Raji (cell line): ENCODE results near the gene GALM.

ENCODE experiments used
- POLR2A ChIP-seq: IDR thresholded peaks from 2 replicates; pipeline ENCODE4 v1.6.1; 2011; ENCODE audit warnings: low read depth, low read length, control low read depth; ENCODE audit not compliant: insufficient read depth

GALM gene

GRCh38 chr2:38698467-38699003 is 32.6 kb downstream of the GALM start:
- TF ChIP-seq POLR2A, result no peak

GRCh38 chr2:38700113-38700785 is 34.3 kb downstream of the GALM start:
- no peak for TF ChIP-seq POLR2A

- no peak for TF ChIP-seq POLR2A
Measured at GRCh38 chr2:38700881-38701458, 35.1 kb downstream of the GALM start.

GRCh38 chr2:38701542-38701941 is 35.6 kb downstream of the GALM start:
- no peak for TF ChIP-seq POLR2A

GRCh38 chr2:38702413-38702812 is 36.5 kb downstream of the GALM start:
- TF ChIP-seq POLR2A, result no peak

GRCh38 chr2:38704664-38705063 is 38.8 kb downstream of the GALM start:
- no peak for TF ChIP-seq POLR2A

- TF ChIP-seq POLR2A, result no peak
Measured at GRCh38 chr2:38706846-38707345, 41.0 kb downstream of the GALM start.

GRCh38 chr2:38708900-38709566 is 43.1 kb downstream of the GALM start:
- TF ChIP-seq POLR2A, result no peak

- no peak for TF ChIP-seq POLR2A
Measured at GRCh38 chr2:38709567-38710194, 43.8 kb downstream of the GALM start.

- no peak for TF ChIP-seq POLR2A
Measured at GRCh38 chr2:38711558-38711957, 45.6 kb downstream of the GALM start.

GRCh38 chr2:38712413-38712812 is 46.5 kb downstream of the GALM start:
- no peak for TF ChIP-seq POLR2A

GRCh38 chr2:38712871-38713270 is 47.0 kb downstream of the GALM start:
- TF ChIP-seq POLR2A, result no peak

- no peak for TF ChIP-seq POLR2A
Measured at GRCh38 chr2:38713338-38713737, 47.4 kb downstream of the GALM start.

GRCh38 chr2:38716185-38716584 is 50.3 kb downstream of the GALM start:
- no peak for TF ChIP-seq POLR2A

GRCh38 chr2:38718601-38719000 is 52.7 kb downstream of the GALM start:
- no peak for TF ChIP-seq POLR2A

GRCh38 chr2:38719706-38720105 is 53.8 kb downstream of the GALM start:
- TF ChIP-seq POLR2A, result no peak

GRCh38 chr2:38720613-38721241 is 54.8 kb downstream of the GALM start:
- TF ChIP-seq POLR2A, result no peak
